Measurements from ENCODE around the gene NFE2L2. TPM values are rescaled to one million over a fixed set of nuclear protein-coding genes. Genes with fewer than 3 reads are reported as not detected.

The NFE2L2 gene
- total RNA-seq, 1 experiment from 2014 or later = 80.0 TPM

DNA sequence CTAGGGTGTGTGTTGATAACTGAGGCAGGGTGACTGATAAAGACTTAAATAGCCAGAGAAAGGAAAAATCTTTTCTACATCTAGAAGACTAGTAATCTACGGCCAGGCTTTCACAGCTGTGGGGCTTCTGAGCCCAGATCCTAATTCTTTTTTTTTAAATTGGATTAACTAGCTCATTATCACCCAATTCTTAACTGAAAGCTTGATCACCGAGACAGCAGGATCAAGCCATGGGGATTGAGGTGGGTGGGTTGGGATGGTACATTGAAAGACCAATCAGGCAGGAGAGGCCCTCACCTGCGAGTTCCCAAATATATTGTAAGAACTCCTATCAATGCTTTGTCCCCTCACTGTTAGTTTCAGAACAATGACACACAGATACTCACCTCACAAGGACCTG is 20.0 kb upstream of the NFE2L2 start:
- H3K4me1 ChIP-seq (ENCODE audit: insufficient read depth, low read length, poor library complexity, severe bottlenecking) = peaks cover 40% of the 10 kb centered on the region
- no peaks in the 10 kb centered on the region for H3K27me3 ChIP-seq (replicated peaks; ENCODE audit: insufficient read depth, low read depth, low read length, poor library complexity)
- DNase-seq (ENCODE audit: low spot score) = peak; percentile 17
- TF ChIP-seq, protein P1, sequence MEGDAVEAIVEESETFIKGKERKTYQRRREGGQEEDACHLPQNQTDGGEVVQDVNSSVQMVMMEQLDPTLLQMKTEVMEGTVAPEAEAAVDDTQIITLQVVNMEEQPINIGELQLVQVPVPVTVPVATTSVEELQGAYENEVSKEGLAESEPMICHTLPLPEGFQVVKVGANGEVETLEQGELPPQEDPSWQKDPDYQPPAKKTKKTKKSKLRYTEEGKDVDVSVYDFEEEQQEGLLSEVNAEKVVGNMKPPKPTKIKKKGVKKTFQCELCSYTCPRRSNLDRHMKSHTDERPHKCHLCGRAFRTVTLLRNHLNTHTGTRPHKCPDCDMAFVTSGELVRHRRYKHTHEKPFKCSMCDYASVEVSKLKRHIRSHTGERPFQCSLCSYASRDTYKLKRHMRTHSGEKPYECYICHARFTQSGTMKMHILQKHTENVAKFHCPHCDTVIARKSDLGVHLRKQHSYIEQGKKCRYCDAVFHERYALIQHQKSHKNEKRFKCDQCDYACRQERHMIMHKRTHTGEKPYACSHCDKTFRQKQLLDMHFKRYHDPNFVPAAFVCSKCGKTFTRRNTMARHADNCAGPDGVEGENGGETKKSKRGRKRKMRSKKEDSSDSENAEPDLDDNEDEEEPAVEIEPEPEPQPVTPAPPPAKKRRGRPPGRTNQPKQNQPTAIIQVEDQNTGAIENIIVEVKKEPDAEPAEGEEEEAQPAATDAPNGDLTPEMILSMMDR (conservative IDR thresholded peaks at IDR 0.05; ENCODE audit: low read depth, low read length) = no peak
- no peak for TF ChIP-seq EZH2 (IDR thresholded peaks at IDR 0.05; ENCODE audit: borderline replicate concordance, low read depth, low read length, poor library complexity, severe bottlenecking)
- BruUV-seq (replicated peaks) = no TSS peak
- POLR2A ChIA-PET (ENCODE audit: low non-redundant PET) = interaction anchor here (0.6 kb wide), 1 partner anchor 9 kb away, joined by 3 read pairs; no protein-coding TSS in a partner anchor
- CTCF ChIA-PET = no interaction called here
- intact Hi-C loops (cut with micrococcal nuclease; ENCODE audit: unreplicated experiment) = no loop called here
- H3K4me3 ChIP-seq (ENCODE audit: low read depth, low read length, poor library complexity, severe bottlenecking) = no peak overlapping the region
- no peaks in the 10 kb centered on the region for H3K9me3 ChIP-seq (ENCODE audit: low read depth, low read length, poor library complexity, severe bottlenecking)
- no peaks in the 10 kb centered on the region for H3K36me3 ChIP-seq (ENCODE audit: insufficient read depth, low read length, poor library complexity, severe bottlenecking)
- H3K27ac ChIP-seq (ENCODE audit: low read depth, low read length, poor library complexity, severe bottlenecking) = no peak overlapping the region

DNA sequence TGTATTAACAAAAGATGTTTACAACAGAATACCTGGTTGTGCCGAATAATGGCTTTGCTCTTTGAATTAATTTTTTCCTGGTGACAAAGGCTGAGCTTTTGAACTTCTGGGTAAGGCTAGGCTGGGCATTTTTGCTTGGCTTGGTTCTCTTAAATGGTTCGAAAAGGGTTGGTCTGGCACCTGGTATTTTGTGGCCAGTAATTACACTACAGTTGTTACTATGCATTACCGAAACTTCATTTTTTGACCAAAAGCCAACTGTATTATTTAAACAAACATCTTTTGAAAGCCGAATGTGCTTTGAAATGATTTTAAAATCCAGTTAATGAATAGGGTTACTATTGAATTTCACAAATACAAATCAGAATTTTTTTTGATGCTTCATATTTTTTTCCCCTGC is 19.4 kb upstream of the NFE2L2 start:
- Histone ChIP-seq H3K4me3 (ENCODE audit: low read depth, low read length, poor library complexity, severe bottlenecking) (peak overlapping the region; percentile 2), H3K27me3 (replicated peaks; ENCODE audit: insufficient read depth, low read depth, low read length, poor library complexity) (no peaks in the 10 kb centered on the region), H3K4me1 (ENCODE audit: insufficient read depth, low read length, poor library complexity, severe bottlenecking) (peaks cover 40% of the 10 kb centered on the region), H3K36me3 (ENCODE audit: insufficient read depth, low read length, poor library complexity, severe bottlenecking) (no peaks in the 10 kb centered on the region), H3K27ac (ENCODE audit: low read depth, low read length, poor library complexity, severe bottlenecking) (peak overlapping the region; percentile 47), H3K9me3 (ENCODE audit: low read depth, low read length, poor library complexity, severe bottlenecking) (no peaks in the 10 kb centered on the region)
- intact Hi-C loops (cut with micrococcal nuclease; ENCODE audit: unreplicated experiment) = no loop called here
- ChIA-PET CTCF (no interaction called here), POLR2A (ENCODE audit: low non-redundant PET) (interaction anchor here (0.6 kb wide), 1 partner anchor 9 kb away, joined by 3 read pairs; no protein-coding TSS in a partner anchor)
- no peak for DNase-seq (ENCODE audit: low spot score)
- TF ChIP-seq, protein P1 (conservative IDR thresholded peaks at IDR 0.05; ENCODE audit: low read depth, low read length) = no peak
- TF ChIP-seq EZH2 (IDR thresholded peaks at IDR 0.05; ENCODE audit: borderline replicate concordance, low read depth, low read length, poor library complexity, severe bottlenecking) = no peak
- no TSS peak for BruUV-seq (replicated peaks)

DNA sequence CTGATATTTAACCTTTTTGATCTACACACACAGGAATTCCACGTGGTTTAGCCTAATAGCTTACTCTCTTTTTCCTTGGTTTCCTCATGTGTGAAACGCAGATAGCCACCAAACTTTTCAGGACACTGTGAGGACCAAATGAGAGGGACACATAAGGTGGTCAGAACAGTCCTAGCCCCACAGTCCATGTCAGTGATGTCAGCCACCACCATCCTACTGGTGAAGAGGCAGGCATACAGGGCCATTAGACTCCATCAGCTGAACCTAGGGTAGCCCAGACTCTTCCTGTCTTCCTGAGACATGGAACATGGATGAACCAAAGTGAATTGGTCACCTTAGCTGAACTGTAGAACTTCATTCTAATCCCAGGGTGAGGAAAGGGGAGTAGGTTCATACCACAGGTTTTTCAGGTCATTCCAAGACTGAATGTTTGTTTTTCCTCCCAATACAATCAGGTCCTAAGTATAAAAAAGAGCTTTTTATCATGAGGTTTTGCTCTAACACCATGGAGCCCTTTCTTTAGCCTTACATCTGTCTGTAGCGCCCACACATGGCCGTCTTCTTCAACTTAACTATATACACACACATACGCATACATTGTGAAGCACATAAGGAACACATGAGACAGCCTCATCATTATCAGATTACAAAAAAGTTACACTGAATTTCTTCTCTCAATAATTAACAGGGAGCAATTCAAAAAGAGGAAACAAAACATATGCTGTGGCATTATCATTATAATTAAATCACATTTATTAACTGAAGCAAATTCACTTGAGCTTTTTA is 18.5 kb upstream of the NFE2L2 start:
- no peak overlapping the region for H3K4me3 ChIP-seq (ENCODE audit: low read depth, low read length, poor library complexity, severe bottlenecking)

More for the DNA sequence above, 18.5 kb upstream of the NFE2L2 start:
- Histone ChIP-seq H3K27ac (ENCODE audit: low read depth, low read length, poor library complexity, severe bottlenecking) (peak overlapping the region; percentile 47), H3K4me1 (ENCODE audit: insufficient read depth, low read length, poor library complexity, severe bottlenecking) (peaks cover 40% of the 10 kb centered on the region), H3K9me3 (ENCODE audit: low read depth, low read length, poor library complexity, severe bottlenecking) (no peaks in the 10 kb centered on the region), H3K27me3 (replicated peaks; ENCODE audit: insufficient read depth, low read depth, low read length, poor library complexity) (no peaks in the 10 kb centered on the region), H3K36me3 (ENCODE audit: insufficient read depth, low read length, poor library complexity, severe bottlenecking) (no peaks in the 10 kb centered on the region)
- BruUV-seq (replicated peaks) = no TSS peak
- TF ChIP-seq EZH2 (IDR thresholded peaks at IDR 0.05; ENCODE audit: borderline replicate concordance, low read depth, low read length, poor library complexity, severe bottlenecking) = no peak
- TF ChIP-seq, protein P1 (conservative IDR thresholded peaks at IDR 0.05; ENCODE audit: low read depth, low read length) = peak; percentile 45
- DNase-seq (ENCODE audit: low spot score) = peak; percentile 44
- CTCF ChIA-PET = interaction anchor here (0.6 to 2.0 kb wide), 3 partner anchors 13 to 48 kb away, joined by 3 to 9 read pairs (median 5); no protein-coding TSS in a partner anchor
- intact Hi-C loops (cut with micrococcal nuclease; ENCODE audit: unreplicated experiment) = no loop called here
- POLR2A ChIA-PET (ENCODE audit: low non-redundant PET) = no interaction called here

Data from A673 (cell line).